PC-3 (cell line): Measurements from ENCODE around the gene SYT9. TPM values are rescaled to one million over a fixed set of nuclear protein-coding genes. Genes with fewer than 3 reads are reported as not detected.

Experiments
- ATAC-seq: fragments of 200-7000 bp; cut with Tn5 transposase; 2 replicates; pipeline ENCODE4 v1.9.1; 2020; ENCODE audit warnings: mild to moderate bottlenecking, moderate library complexity
- BruUV-seq: library from RNA; stranded (reverse); fragments of 400-500 nt; replicated peaks from 2 replicates; lab custom pipeline; 2021; lab: Mats Ljungman, UMichigan
- CTCF ChIA-PET: fragments of 300-600 bp; sonication (Branson Sonifier 250); formaldehyde crosslinking; loops from one replicate; lab custom pipeline; 2022; ENCODE audit warnings: antibody characterized with exemption; lab: Charles Lee
- POLR2A ChIA-PET: fragments of 300-600 bp; sonication (Branson Sonifier 250); formaldehyde crosslinking; loops from one replicate; lab custom pipeline; 2022; ENCODE audit warnings: antibody characterized with exemption; ENCODE audit not compliant: unreplicated experiment; lab: Charles Lee
- DNase-seq: peaks from one replicate; pipeline ENCODE4 v3.0.0-alpha.2; 2015
- H2AFZ ChIP-seq: fragments of 300-600 bp; sonication (generic); 2 replicates; pipeline ENCODE4 v1.6.0; 2016; ENCODE audit warnings: antibody characterized with exemption, low read length
- H3F3A ChIP-seq: fragments of 300-600 bp; sonication (generic); one replicate; pipeline ENCODE4 v1.6.0; 2017; ENCODE audit warnings: antibody characterized with exemption, low read length, control low read depth, mild to moderate bottlenecking; ENCODE audit not compliant: unreplicated experiment
- H3K27ac ChIP-seq: fragments of 300-600 bp; sonication (generic); 2 replicates; pipeline ENCODE4 v1.5.1; 2016; ENCODE audit warnings: mild to moderate bottlenecking, low read length
- H3K27me3 ChIP-seq: fragments of 300-600 bp; sonication (generic); 2 replicates; pipeline ENCODE4 v1.6.1; 2016; ENCODE audit warnings: low read length, mixed read lengths
- H3K36me3 ChIP-seq: fragments of 300-600 bp; sonication (generic); 2 replicates; pipeline ENCODE4 v1.6.1; 2016; ENCODE audit warnings: low read depth, mixed run types, low read length, mixed read lengths
- H3K4me1 ChIP-seq: fragments of 300-600 bp; sonication (generic); 2 replicates; pipeline ENCODE4 v1.5.1; 2016; ENCODE audit warnings: low read length; ENCODE audit not compliant: insufficient read depth
- H3K4me2 ChIP-seq: fragments of 300-600 bp; sonication (generic); 2 replicates; pipeline ENCODE4 v1.6.0; 2016; ENCODE audit warnings: low read length
- H3K4me3 ChIP-seq: fragments of 300-600 bp; sonication (generic); 2 replicates; pipeline ENCODE4 v1.5.1; 2016; ENCODE audit warnings: mild to moderate bottlenecking, low read length, mixed read lengths
- H3K79me2 ChIP-seq: fragments of 300-600 bp; sonication (generic); 2 replicates; pipeline ENCODE4 v1.6.1; 2017; ENCODE audit warnings: low read length, mixed read lengths
- H3K9ac ChIP-seq: fragments of 300-600 bp; sonication (generic); 2 replicates; pipeline ENCODE4 v1.6.0; 2016; ENCODE audit warnings: mild to moderate bottlenecking, low read length
- H3K9me2 ChIP-seq: fragments of 300-600 bp; sonication (generic); replicated peaks from 2 replicates; pipeline ENCODE4 v1.6.1; 2016; ENCODE audit warnings: mixed run types, low read length, mixed read lengths
- H3K9me3 ChIP-seq: fragments of 300-600 bp; sonication (generic); 2 replicates; pipeline ENCODE4 v1.6.1; 2016; ENCODE audit warnings: low read length, mixed read lengths
- H4K20me1 ChIP-seq: fragments of 300-600 bp; sonication (generic); 2 replicates; pipeline ENCODE4 v1.6.1; 2016; ENCODE audit warnings: low read length, mixed read lengths
- CTCF ChIP-seq: fragments of 300-600 bp; sonication (generic); conservative IDR thresholded peaks from 2 replicates; pipeline ENCODE4 v1.5.1; 2017; ENCODE audit warnings: antibody characterized with exemption, low read depth, mild to moderate bottlenecking, low read length
- EZH2 ChIP-seq: fragments of 300-600 bp; sonication (generic); IDR thresholded peaks from one replicate; pipeline ENCODE4 v1.6.1; 2017; ENCODE audit warnings: antibody characterized with exemption, mild to moderate bottlenecking, low read length; ENCODE audit not compliant: unreplicated experiment
- EZH2phosphoT487 ChIP-seq: fragments of 300-600 bp; sonication (generic); IDR thresholded peaks from 2 replicates; pipeline ENCODE4 v1.6.1; 2018; ENCODE audit warnings: mild to moderate bottlenecking, antibody characterized with exemption, low read length, borderline replicate concordance
- intact Hi-C: fragments of 100-400 bp; cut with micrococcal nuclease; formaldehyde crosslinking; loops from 2 replicates; pipeline ENCODE4 v1.9.0; 2023
- total RNA-seq: library from RNA; depleted of rRNA; stranded (reverse); fragments of >200 nt; gene quantifications from 2 replicates; pipeline ENCODE4 v1.2.3, GENCODE V29; 2014

Gene SYT9
- total RNA-seq, 1 experiment from 2014 or later, result 6.3 TPM

GRCh38 chr11:7353100-7353499, 101.4 kb downstream of the SYT9 start:
- intact Hi-C loops, result loop anchor here (1.0 to 5.0 kb wide), 2 partner anchors 89 to 211 kb away; no protein-coding TSS in a partner anchor
- Histone ChIP-seq H3K9ac (no peak overlapping the region), H3K9me2 (no peaks in the 10 kb centered on the region), H3K27ac (no peak overlapping the region), H3K27me3 (no peaks in the 10 kb centered on the region), H2AFZ (no peak overlapping the region), H3K4me1 (peaks cover 8% of the 10 kb centered on the region), H4K20me1 (no peaks in the 10 kb centered on the region), H3F3A (no peaks in the 10 kb centered on the region), H3K4me3 (no peak overlapping the region), H3K79me2 (no peaks in the 10 kb centered on the region), H3K9me3 (no peaks in the 10 kb centered on the region), H3K4me2 (no peak overlapping the region), H3K36me3 (no peaks in the 10 kb centered on the region)
- ChIA-PET CTCF (interaction anchor here (0.5 to 1.1 kb wide), 6 partner anchors 24 to 243 kb away, joined by 3 to 6 read pairs (median 3); no protein-coding TSS in a partner anchor), POLR2A (interaction anchor here (0.5 kb wide), 1 partner anchor 8 kb away, joined by 4 read pairs; no protein-coding TSS in a partner anchor)
- TF ChIP-seq EZH2phosphoT487 (no peak), CTCF (peak; percentile 70)
- ATAC-seq, result peak; percentile 60
- peak; percentile 55 for DNase-seq
- BruUV-seq, result no TSS peak

- POLR2A ChIA-PET, result no interaction called here
Observed at GRCh38 chr11:7364660-7365059, 113.0 kb downstream of the SYT9 start.

More at GRCh38 chr11:7364660-7365059, 113.0 kb downstream of the SYT9 start:
- Histone ChIP-seq H3K4me3 (no peak overlapping the region), H3K79me2 (no peaks in the 10 kb centered on the region), H3K9me3 (no peaks in the 10 kb centered on the region), H3K27me3 (no peaks in the 10 kb centered on the region), H3K4me1 (no peaks in the 10 kb centered on the region), H3F3A (no peaks in the 10 kb centered on the region), H4K20me1 (no peaks in the 10 kb centered on the region), H3K9me2 (no peaks in the 10 kb centered on the region), H3K27ac (no peak overlapping the region), H2AFZ (no peak overlapping the region), H3K4me2 (no peak overlapping the region), H3K36me3 (no peaks in the 10 kb centered on the region), H3K9ac (no peak overlapping the region)
- CTCF ChIA-PET, result no interaction called here
- intact Hi-C loops, result no loop called here
- no peak for ATAC-seq
- BruUV-seq, result no TSS peak
- no peak for DNase-seq
- TF ChIP-seq CTCF (no peak), EZH2phosphoT487 (no peak), EZH2 (no peak)
